ENCODE measurements around the gene CEP152.

CEP152 gene

GRCh38 chr15:48702569-48703236, 108.2 kb downstream of the CEP152 start:
- no peak for DNase-seq (ENCODE audit: low read depth in 2 of 2)

- no peak for DNase-seq (ENCODE audit: low read depth in 2 of 2)
These were observed 114.1 kb downstream of the CEP152 start for GRCh38 chr15:48696627-48697312.

GRCh38 chr15:48695827-48696573, 114.9 kb downstream of the CEP152 start:
- DNase-seq (ENCODE audit: low read depth in 2 of 2) = no peak

- DNase-seq (ENCODE audit: low read depth in 2 of 2) = no peak
These were observed 115.6 kb downstream of the CEP152 start for GRCh38 chr15:48695088-48695826.

GRCh38 chr15:48693484-48693883, 117.4 kb downstream of the CEP152 start:
- no peak for DNase-seq (ENCODE audit: low read depth in 2 of 2)

- no peak for DNase-seq (ENCODE audit: low read depth in 2 of 2)
These were observed 122.4 kb downstream of the CEP152 start for GRCh38 chr15:48688493-48688892.

Data from stimulated activated CD4-positive, alpha-beta T cell treated with anti-CD3 and anti-CD28 coated beads, Interleukin-4, amount 100 ng/mL, for 48 hours (primary cell).